ACHN (cell line): ENCODE measurements around the gene HELQ.
A peak's percentile ranks its signal among the peaks of the same experiment; 100 is the strongest.
"Not testable (repeated sequence)": the region's sequence is repeated elsewhere in the genome, so short reads cannot be mapped to it uniquely, and the experiment has no call there.

Experiments used
- DNase-seq: peaks from one replicate; pipeline ENCODE4 v3.0.0-alpha.2; 2015
- in situ Hi-C: cut with HindIII; loops from 2 replicates; pipeline ENCODE4 v1.10.0; 2017; ENCODE audit warnings: low sequenced_read_pairs, low pct_ligation_motif_present, low pct_unique_long_range_greater_than_20kb

The HELQ gene, protein sequence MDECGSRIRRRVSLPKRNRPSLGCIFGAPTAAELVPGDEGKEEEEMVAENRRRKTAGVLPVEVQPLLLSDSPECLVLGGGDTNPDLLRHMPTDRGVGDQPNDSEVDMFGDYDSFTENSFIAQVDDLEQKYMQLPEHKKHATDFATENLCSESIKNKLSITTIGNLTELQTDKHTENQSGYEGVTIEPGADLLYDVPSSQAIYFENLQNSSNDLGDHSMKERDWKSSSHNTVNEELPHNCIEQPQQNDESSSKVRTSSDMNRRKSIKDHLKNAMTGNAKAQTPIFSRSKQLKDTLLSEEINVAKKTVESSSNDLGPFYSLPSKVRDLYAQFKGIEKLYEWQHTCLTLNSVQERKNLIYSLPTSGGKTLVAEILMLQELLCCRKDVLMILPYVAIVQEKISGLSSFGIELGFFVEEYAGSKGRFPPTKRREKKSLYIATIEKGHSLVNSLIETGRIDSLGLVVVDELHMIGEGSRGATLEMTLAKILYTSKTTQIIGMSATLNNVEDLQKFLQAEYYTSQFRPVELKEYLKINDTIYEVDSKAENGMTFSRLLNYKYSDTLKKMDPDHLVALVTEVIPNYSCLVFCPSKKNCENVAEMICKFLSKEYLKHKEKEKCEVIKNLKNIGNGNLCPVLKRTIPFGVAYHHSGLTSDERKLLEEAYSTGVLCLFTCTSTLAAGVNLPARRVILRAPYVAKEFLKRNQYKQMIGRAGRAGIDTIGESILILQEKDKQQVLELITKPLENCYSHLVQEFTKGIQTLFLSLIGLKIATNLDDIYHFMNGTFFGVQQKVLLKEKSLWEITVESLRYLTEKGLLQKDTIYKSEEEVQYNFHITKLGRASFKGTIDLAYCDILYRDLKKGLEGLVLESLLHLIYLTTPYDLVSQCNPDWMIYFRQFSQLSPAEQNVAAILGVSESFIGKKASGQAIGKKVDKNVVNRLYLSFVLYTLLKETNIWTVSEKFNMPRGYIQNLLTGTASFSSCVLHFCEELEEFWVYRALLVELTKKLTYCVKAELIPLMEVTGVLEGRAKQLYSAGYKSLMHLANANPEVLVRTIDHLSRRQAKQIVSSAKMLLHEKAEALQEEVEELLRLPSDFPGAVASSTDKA

DNA sequence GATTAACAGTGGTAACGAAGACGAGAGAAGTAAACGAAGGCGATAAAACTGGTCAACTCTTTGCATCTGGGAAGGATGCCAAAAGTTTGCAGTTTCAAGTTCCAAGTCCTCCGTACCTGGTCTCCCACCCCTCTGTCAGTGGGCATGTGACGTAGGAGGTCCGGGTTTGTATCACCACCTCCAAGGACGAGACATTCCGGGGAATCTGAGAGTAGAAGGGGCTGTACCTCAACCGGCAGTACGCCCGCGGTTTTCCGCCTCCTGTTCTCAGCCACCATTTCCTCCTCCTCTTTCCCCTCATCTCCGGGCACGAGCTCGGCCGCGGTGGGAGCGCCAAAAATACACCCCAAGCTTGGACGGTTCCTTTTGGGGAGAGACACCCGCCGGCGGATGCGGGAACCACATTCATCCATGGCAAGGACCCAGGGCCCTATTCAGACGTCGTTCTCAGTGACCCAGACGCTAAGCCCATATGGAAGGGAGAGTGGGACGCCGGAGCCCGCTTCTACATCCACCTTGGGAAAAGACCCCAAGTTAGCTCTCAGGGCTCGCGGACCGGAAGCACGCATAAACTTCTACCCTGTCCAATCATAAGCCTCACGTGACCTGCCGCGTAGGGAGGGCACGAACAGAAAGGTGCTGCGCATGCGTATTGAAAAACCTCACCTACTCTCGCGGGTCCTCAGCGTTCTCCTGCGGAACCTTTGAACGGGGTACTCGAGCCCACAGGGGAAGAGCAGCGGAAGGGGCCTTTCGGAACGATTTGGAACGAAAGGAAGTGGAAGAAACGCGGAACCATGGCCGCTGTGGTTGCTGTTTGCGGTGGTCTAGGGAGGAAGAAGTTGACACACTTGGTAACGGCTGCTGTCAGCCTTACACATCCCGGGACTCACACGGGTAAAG, at the start of gene HELQ, which contains the start of gene MRPS18C:
Gene HELQ, minus strand, starts transcription at position 543 of the 903 bp plus-strand sequence. Its CDS starts 130 bp downstream, at position 413.
Gene MRPS18C, plus strand, starts transcription at position 778 of the 903 bp plus-strand sequence. Its CDS starts 20 bp downstream, at position 798.
- peak; percentile 98 for DNase-seq
- in situ Hi-C loops = no loop called here

DNA sequence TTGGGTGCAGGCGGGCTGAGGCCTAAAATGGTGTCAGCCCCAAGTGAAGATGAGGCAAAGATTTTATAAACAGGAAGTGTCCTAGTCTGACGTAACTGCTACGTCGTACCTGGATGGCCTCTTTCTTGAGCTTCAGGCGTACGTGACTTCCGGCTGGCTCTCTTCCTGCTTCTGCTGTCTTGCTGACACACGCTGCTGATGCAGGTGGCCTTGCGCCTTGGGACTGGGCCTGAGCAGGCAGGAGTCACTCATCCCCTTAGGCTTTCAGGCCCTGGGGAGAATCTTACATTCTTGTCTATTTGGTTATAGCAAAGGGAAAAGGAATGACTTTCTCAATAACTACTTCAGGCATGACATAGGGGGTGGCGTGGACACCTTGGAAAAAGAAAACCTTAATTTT, 49.4 kb upstream of the HELQ start:
- in situ Hi-C loops = no loop called here
- DNase-seq = no peak

DNA sequence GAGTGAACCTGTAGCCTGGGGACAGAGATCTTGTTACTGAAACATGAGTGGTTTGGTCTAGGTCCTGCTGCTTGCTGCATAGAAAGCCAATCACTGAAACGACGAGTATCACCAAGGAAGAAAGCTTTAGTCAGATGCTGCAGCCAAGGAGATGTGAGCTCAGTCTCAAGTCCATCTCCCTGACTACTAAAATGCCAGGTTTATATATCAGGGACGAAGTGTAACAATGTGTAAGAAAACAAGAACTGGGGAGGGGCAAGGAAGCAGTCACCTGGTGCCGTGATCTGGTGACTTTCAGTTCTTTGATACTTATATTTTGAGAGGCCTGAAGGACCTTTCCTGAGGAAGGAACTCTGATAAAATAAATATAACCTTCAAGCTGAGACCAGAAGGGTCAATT, 48.9 kb upstream of the HELQ start:
- in situ Hi-C loops = no loop called here
- no peak for DNase-seq

DNA sequence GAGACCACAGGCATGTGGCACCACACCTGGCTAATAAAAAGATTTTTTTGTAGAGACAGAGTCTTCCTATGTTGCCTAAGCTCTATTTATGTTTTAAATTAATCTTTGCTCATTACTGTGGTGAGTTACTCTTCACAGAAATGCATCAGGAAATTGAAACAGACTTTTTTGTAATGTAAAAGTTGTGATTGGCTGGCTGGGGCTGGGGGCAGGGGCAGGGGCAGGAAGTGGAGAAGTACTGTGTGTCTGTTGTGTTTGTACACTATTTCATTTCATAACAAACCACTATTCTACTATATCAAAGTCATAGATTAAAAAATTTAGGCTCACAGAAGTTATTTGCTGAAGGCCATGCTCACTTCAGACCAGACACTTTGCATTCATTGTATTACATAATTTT, 48.4 kb upstream of the HELQ start:
- DNase-seq = no peak
- in situ Hi-C loops = no loop called here

DNA sequence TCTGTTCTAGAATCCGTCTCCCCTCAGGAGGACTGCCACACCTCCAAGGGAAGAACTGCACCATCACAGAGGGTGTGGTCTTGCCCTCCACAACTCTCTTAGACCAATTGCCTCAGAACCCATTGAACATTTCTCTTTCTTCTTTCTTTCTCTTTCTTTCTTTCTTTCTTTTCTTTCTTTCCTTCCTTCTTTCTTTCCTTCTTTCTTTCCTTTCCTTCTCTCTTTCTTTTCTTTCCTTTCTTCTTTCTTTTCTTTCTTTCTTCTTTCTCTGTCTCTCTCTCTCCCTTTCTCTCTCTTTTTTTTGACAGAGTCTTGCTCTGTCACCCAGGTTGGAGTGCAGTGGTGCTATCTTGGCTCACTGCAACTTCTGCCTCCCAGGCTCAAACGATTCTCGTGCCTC, 46.0 kb upstream of the HELQ start:
- in situ Hi-C loops, DNase-seq: not testable (repeated sequence)

DNA sequence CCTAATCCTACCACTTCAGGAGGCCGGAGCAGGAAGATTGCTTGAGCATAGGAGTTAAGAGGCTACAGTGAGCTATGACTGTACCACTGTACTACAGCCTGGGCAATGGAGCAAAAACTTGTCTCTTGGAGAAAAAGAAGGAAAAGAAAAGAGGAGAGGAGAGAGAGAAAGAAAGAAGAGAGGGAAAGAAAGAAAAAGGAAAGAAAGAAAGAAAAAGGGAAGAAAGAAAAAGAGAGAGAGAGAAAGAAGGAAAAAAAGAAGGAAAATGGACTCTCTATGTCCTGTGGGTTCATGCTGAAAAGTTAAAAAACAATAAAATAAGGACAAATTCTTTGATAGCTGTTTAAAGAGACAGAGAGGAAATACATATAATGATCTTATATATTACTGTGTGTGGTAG, 42.6 kb upstream of the HELQ start:
- in situ Hi-C loops = no loop called here
- no peak for DNase-seq

DNA sequence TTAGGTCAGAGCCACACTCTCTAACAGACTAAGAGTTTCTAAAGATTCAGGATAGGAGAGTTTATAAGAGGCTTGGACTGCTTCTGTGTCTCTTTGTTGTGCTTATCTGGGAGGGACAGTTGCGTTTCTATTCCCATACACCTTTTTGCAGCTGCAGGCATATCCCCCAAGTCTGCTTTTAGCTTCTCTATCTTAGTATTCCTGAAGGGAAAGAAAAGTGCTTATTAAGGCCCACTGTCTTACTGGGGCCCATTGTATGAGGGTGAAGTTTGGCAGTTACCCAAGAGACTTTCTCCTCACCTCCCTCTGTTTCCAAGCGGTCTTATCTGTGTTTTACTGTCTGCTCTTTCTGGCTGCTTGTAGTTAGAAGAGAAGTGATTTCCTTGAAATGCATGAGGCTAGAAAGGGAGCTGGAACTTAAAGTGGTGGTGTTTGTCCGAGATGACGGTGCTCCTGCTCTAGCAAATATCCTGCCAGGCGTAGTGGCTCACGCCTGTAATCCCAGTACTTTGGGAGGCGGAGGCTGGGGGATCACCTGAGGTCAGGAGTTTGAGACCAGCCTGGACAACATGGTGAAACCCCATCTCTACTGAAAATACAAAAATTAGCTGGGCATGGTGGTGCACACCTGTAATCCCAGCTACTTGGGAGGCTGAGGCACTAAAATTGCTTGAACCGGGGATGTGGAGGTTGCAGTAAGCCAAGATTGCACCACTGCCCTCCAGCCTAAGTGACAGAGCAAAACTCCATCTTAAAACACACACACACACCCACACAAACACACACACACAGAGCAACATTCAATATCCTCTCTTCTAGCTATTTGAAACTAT, 40.7 kb upstream of the HELQ start:
- in situ Hi-C loops, DNase-seq: not testable (repeated sequence)

DNA sequence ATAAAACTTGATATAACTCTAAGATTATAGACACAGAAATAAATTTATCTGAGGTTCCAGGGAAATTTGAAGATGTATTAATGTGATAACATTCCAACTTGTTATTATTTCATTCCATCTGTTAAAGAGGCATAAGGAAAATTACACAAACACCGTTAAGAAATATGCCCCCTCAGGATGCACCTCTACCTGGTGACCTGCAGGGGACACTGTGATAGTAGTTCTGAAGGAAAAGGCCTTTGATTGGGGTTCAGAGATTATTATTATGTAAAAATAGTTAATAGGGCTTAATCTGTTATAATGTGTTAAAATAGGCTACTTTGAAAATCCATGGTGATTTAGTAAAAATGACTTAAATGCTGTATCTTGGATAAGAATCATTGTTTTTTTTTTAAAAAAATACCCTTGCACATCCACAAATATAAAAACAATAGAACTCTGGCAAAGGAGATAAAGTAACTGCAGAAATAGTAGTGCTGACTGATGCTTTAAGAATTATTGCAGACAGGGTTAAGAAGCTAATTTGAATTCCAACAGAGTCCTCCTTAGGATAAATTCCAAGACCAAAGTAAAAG, 35.3 kb upstream of the HELQ start:
- in situ Hi-C loops = no loop called here
- DNase-seq = peak; percentile 37

DNA sequence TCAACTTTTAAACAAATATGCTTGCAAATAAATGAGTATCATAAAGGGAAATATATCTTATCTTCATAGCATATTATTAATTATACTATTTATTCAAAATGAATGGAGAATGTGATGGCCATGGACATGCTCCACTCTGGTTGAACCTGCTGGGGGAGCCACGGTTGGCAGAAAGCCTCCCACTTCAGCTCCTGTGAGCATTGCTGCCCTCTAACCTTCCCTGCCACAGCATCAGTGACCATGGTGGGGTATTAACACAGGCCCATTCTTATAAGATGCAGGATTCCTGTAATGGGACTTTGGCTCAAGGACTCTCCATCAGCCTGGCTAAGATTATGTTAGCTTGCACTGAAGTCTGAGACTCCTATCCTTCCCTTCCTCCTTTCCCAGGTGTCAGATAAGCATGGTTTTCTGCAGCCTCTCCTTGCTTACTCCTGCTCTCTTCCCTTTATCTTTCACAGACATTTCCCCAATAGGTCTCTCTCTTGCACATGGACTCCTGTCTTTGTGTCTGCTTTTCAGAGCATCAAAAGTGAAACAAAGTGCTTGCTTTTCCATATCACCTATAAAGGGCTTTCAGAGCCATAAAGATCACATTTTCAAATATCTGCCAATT, 34.2 kb upstream of the HELQ start:
- in situ Hi-C loops = no loop called here
- DNase-seq = no peak

DNA sequence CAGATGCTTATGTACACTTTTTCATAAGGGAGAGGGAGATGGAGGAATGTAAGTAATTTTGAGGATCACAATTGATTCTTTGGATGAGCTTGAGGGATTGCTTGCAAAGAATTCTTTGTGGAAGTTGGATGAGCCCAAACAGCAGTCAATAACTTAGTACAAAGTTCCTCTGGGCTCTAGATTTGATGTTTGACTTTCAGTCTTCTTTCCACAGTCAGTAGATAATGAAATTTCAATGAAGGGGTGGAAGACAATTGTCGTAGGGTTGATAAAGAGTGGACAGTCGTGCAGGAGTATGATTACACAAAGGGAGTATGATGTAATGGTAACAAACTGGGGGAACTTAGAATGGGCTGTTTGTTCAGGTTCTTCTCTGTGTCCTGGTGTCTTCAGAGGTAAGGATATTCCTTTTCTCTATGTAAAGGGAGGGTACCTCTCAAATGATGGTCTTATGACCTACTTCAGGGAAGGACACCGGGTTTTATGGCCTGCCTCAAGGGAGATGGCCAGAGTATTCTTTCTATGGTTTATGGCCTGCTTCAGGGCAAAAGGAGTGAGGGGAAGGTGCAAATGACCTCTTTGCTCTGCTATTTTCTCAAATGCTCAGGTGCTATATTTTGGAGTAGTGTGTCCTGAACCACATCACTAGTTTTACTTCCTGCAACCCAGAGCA, 31.0 kb upstream of the HELQ start:
- in situ Hi-C loops = no loop called here
- DNase-seq = no peak

DNA sequence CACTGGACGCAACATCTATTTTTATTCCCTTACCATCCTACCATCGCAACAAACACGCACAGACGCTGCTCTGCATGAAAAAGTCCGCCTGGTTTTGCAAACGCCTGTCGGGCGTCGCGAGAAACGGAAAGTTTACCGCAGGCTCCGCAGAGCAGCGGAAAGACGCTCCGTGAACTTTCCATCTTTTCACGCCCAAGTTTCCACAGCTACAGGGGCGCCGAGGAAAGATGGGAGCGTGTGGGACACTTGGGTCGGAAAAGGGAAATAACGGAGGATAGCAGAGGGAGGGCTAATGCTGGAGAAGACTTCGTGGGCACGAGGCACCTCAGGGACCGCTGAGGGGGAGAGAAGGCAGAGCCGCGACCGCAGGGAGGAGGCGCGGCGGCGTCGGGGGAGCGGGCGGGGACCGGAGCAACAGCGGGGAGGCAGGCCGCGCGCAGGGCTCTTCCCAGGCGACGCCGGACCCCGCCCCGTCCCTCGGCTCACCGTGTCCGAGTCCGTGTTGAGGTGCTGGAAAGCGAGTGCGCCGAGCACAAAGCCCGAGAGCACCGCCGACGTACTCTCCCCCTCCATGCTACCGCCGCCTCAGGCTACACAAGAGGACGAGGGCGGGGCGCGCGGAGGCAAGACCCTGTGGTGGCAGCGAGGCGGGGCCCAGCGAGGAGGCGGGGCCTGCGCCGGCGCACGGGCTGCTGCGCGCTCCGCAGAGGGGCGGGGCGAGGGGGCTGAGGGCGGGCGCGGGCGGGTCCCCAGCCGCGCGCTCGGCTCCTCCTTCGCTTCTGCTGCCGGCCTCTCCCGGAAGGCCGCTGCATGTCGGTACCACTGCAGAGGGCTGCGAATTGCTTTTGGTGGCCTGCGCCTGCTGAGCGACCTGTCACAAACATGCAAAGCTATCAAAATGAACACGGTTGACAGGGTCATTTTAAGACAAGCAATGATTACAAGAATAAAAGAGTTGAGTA, 29.2 kb upstream of the HELQ start, which contains the start of gene ABRAXAS1:
Gene ABRAXAS1, minus strand, starts transcription at position 601 of the 962 bp plus-strand sequence. Its CDS starts 28 bp downstream, at position 573.
- DNase-seq = peak; percentile 90
- in situ Hi-C loops = no loop called here

DNA sequence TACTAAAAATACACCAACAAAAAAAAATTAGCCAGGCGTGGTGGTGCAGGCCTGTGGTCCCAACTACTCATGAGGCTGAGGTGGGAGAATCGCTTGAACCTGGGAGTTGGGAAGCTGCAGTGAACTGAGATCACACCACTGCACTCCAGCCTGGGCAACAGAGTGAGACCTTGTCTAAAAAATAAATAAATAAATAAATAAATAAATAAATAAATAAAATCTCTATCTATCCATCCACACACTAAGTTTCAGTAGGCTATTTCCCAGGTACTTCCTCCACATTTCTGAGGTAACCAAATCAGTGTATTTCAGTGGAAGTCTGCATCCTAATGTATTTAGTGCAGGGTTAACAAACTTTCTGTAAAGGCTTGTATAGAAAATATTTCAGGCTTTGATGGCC, 18.3 kb upstream of the HELQ start:
- in situ Hi-C loops = no loop called here
- no peak for DNase-seq

DNA sequence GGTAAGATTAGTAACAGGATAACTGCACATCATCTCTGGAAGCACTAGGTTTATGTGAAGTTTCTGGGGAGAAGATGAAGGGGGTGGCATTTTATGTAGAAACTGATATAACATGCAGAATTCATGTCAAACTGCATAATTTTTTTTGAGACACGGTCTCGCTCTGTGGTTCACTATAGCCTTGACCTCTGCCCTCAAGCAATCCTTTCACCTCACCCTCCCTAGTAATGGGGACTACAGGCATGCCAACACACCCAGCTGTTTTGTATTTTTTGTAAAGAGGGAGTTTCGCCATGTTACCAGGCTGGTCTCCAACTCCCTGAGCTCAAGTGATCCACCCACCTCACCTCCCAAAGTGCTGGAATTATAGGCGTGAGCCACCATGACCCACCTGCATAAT, 17.8 kb upstream of the HELQ start:
- in situ Hi-C loops = no loop called here
- no peak for DNase-seq

DNA sequence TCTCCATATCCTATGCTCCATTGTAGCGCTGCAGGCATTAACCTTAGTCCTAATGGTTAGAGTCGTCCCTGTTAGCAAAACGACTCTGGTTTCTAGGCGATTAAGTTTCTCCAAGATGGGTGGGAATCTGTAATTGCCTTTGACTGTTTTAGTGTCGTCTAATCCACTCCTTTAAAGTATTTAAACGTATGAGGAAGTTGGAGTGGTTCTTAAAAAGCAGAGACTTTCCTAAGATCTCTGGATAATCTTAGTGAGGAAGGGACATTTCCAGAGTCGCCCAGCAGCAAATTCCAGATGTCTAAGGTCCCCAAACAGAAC, 520 bp upstream of the HELQ start:
- DNase-seq = no peak
- in situ Hi-C loops = no loop called here

DNA sequence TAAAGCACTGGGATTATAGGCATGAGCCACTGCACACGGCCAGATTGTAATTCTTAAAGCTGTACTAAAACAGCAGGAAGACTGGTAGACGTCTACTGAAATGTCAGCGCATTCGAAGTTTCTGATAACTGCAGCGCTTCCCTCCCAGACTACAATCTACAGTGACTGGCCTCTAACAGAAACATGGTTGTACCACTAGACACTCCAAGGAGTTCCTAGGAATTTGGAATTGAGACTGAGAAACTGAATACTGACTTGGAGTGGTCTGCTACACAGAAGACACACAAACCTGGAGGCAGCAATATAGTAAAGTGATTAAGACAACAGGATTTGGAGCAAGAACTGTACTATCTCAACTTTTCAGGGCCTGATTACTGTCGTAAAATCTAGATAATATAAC, 937 bp downstream of the HELQ start:
- in situ Hi-C loops = no loop called here
- peak; percentile 0 for DNase-seq
